Measurements from ENCODE around the gene MALT1.

DNA sequence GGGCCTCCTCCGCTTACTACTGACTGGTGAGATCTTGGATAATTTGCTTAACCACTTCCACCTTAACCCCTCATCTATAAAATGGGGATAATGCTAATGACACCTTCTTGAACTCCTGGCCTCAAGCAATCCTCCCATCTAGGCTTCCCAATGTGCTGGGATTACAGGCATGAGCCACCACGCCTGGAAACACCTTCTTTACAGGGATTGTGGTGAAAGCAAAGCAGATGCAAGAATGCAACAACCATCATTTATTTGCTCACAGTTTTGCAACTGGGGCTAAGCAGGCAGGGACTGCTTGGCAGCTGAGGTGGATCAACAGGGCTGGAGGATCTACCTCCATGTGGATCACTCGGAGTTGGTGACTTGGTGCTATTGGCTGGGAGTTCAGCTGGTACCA is 117.2 kb downstream of the MALT1 start:
- TF ChIP-seq CREB1 (CRISPR knock-in tag; IDR thresholded peaks at IDR 0.05; ENCODE audit: low read depth) (no peak), POLR2AphosphoS5 (IDR thresholded peaks at IDR 0.05; ENCODE audit: low read depth) (no peak), EZH2phosphoT487 (IDR thresholded peaks at IDR 0.05; ENCODE audit: unreplicated experiment) (no peak), EZH2 (IDR thresholded peaks at IDR 0.05; ENCODE audit: low read depth, unreplicated experiment) (no peak), JUNB (IDR thresholded peaks at IDR 0.05; ENCODE audit: unreplicated experiment) (no peak), STAT1 (IDR thresholded peaks at IDR 0.05; ENCODE audit: unreplicated experiment) (no peak)
- TF ChIP-seq, protein P1, sequence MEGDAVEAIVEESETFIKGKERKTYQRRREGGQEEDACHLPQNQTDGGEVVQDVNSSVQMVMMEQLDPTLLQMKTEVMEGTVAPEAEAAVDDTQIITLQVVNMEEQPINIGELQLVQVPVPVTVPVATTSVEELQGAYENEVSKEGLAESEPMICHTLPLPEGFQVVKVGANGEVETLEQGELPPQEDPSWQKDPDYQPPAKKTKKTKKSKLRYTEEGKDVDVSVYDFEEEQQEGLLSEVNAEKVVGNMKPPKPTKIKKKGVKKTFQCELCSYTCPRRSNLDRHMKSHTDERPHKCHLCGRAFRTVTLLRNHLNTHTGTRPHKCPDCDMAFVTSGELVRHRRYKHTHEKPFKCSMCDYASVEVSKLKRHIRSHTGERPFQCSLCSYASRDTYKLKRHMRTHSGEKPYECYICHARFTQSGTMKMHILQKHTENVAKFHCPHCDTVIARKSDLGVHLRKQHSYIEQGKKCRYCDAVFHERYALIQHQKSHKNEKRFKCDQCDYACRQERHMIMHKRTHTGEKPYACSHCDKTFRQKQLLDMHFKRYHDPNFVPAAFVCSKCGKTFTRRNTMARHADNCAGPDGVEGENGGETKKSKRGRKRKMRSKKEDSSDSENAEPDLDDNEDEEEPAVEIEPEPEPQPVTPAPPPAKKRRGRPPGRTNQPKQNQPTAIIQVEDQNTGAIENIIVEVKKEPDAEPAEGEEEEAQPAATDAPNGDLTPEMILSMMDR (conservative IDR thresholded peaks at IDR 0.05; ENCODE audit: low read depth in 2 of 2): no peak
- TF ChIP-seq, protein P2, sequence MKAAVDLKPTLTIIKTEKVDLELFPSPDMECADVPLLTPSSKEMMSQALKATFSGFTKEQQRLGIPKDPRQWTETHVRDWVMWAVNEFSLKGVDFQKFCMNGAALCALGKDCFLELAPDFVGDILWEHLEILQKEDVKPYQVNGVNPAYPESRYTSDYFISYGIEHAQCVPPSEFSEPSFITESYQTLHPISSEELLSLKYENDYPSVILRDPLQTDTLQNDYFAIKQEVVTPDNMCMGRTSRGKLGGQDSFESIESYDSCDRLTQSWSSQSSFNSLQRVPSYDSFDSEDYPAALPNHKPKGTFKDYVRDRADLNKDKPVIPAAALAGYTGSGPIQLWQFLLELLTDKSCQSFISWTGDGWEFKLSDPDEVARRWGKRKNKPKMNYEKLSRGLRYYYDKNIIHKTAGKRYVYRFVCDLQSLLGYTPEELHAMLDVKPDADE (IDR thresholded peaks at IDR 0.05): no peak
- TF ChIP-seq, protein P3, sequence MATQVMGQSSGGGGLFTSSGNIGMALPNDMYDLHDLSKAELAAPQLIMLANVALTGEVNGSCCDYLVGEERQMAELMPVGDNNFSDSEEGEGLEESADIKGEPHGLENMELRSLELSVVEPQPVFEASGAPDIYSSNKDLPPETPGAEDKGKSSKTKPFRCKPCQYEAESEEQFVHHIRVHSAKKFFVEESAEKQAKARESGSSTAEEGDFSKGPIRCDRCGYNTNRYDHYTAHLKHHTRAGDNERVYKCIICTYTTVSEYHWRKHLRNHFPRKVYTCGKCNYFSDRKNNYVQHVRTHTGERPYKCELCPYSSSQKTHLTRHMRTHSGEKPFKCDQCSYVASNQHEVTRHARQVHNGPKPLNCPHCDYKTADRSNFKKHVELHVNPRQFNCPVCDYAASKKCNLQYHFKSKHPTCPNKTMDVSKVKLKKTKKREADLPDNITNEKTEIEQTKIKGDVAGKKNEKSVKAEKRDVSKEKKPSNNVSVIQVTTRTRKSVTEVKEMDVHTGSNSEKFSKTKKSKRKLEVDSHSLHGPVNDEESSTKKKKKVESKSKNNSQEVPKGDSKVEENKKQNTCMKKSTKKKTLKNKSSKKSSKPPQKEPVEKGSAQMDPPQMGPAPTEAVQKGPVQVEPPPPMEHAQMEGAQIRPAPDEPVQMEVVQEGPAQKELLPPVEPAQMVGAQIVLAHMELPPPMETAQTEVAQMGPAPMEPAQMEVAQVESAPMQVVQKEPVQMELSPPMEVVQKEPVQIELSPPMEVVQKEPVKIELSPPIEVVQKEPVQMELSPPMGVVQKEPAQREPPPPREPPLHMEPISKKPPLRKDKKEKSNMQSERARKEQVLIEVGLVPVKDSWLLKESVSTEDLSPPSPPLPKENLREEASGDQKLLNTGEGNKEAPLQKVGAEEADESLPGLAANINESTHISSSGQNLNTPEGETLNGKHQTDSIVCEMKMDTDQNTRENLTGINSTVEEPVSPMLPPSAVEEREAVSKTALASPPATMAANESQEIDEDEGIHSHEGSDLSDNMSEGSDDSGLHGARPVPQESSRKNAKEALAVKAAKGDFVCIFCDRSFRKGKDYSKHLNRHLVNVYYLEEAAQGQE (IDR thresholded peaks at IDR 0.05; ENCODE audit: unreplicated experiment): no peak
